OCI-LY3 (cell line): Measurements from ENCODE around the gene RNF111.

ENCODE experiments used
- EZH2phosphoT487 ChIP-seq: fragments of 200-600 bp; shearing (Covaris generic); IDR thresholded peaks from 2 replicates; pipeline ENCODE4 v1.6.1; 2018; ENCODE audit warnings: antibody characterized with exemption, mixed run types, low read depth
- TF ChIP-seq, protein P1 (sequence below): fragments of 200-600, 300-600 bp; sonication (generic); IDR thresholded peaks from 2 replicates; pipeline ENCODE4 v1.5.1; 2014; ENCODE audit warnings: antibody characterized with exemption, low read length, low read depth

DNA sequence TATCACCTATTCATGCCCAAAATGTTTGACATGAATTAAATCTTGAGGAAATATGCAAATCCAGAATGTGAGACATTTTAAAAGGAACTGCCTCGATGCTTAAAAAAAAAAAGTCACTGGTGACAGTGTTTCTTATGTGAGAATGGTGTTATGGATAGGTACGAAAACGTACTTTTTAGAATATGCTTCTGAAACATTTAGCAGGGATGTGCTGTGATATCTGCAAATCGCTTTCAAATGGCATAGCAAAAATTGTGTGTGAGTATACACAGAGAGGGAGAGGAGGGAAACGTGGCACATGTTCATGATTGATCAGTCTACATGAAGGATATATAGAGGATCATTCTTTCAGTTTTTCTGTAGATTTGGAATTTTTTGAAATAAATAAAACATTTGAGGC is 133.5 kb downstream of the RNF111 start:
- TF ChIP-seq, protein P1, sequence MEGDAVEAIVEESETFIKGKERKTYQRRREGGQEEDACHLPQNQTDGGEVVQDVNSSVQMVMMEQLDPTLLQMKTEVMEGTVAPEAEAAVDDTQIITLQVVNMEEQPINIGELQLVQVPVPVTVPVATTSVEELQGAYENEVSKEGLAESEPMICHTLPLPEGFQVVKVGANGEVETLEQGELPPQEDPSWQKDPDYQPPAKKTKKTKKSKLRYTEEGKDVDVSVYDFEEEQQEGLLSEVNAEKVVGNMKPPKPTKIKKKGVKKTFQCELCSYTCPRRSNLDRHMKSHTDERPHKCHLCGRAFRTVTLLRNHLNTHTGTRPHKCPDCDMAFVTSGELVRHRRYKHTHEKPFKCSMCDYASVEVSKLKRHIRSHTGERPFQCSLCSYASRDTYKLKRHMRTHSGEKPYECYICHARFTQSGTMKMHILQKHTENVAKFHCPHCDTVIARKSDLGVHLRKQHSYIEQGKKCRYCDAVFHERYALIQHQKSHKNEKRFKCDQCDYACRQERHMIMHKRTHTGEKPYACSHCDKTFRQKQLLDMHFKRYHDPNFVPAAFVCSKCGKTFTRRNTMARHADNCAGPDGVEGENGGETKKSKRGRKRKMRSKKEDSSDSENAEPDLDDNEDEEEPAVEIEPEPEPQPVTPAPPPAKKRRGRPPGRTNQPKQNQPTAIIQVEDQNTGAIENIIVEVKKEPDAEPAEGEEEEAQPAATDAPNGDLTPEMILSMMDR, result no peak
- no peak for TF ChIP-seq EZH2phosphoT487
